Bronchial epithelial cell (primary cell): ENCODE results near the gene NPAS1. TPM values are rescaled to one million over a fixed set of nuclear protein-coding genes. Genes with fewer than 3 reads are reported as not detected.

Experiments used
- DNase-seq: peaks from one replicate; pipeline ENCODE4 v3.0.0-alpha.2; 2010; ENCODE audit warnings: low read depth
- FAIRE-seq: peaks from 2 replicates; lab custom pipeline; 2011; peaks lifted over from hg19 to GRCh38; lab: Jason Lieb, UNC
- H3K27me3 ChIP-seq: 2 replicates; pipeline ENCODE4 v1.5.1; 2011; ENCODE audit warnings: low read length; ENCODE audit not compliant: control insufficient read depth, insufficient read depth
- H3K36me3 ChIP-seq: 2 replicates; pipeline ENCODE4 v1.5.1; 2011; ENCODE audit warnings: low read length; ENCODE audit not compliant: control insufficient read depth, insufficient read depth
- H3K4me3 ChIP-seq: 2 replicates; pipeline ENCODE4 v1.5.1; 2011; ENCODE audit warnings: mild to moderate bottlenecking, low read depth, low read length, control low read depth
- CTCF ChIP-seq: IDR thresholded peaks from 2 replicates; pipeline ENCODE4 v1.5.1; 2011; ENCODE audit warnings: mild to moderate bottlenecking, moderate library complexity, low read length, control low read depth, inconsistent platforms; ENCODE audit not compliant: insufficient read depth, severe bottlenecking
- total RNA-seq: library from RNA; depleted of rRNA; stranded (reverse); fragments of >200 nt; gene quantifications from 2 replicates; pipeline ENCODE4 v1.2.1, GENCODE V29; 2014

The NPAS1 gene
- total RNA-seq, 1 donor from 2014 or later, result 0.26 TPM

DNA sequence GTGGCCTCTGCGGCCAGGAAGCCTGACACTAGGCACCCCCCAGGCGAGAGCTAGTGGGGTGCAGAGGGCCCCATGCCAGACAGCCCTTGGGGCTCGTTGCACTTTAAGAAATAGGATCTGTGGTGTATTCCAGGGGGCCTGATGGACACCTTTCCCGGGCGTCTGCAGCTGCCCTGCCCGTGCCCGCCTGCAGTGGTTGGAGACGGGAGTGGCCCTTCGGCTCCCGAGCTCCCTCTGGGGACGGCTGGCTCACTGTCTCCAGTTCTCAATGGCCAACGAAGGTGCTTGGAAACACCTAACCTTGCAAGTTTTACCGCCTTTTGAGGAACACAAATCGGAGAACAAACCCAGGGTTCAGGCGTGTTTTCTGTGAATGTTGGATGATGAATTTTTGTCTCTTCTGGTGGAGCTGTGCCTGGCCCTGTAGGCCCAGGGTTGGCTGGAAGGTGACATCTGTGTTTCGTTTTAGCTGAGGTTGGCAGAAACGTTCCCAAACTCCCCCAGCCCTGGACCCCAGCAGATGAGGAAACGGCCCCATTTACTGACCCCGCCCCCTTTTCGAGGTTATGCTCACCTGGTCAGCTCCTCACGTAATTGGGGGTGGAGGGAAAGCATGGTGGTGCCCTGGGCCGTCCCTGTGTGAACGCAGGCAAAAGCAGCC, 17.4 kb upstream of the NPAS1 start:
- no peak for FAIRE-seq
- peak; percentile 65 for TF ChIP-seq CTCF
- Histone ChIP-seq H3K36me3 (peaks cover 23% of the 10 kb centered on the region), H3K4me3 (no peak overlapping the region), H3K27me3 (no peaks in the 10 kb centered on the region)
- DNase-seq, result no peak

DNA sequence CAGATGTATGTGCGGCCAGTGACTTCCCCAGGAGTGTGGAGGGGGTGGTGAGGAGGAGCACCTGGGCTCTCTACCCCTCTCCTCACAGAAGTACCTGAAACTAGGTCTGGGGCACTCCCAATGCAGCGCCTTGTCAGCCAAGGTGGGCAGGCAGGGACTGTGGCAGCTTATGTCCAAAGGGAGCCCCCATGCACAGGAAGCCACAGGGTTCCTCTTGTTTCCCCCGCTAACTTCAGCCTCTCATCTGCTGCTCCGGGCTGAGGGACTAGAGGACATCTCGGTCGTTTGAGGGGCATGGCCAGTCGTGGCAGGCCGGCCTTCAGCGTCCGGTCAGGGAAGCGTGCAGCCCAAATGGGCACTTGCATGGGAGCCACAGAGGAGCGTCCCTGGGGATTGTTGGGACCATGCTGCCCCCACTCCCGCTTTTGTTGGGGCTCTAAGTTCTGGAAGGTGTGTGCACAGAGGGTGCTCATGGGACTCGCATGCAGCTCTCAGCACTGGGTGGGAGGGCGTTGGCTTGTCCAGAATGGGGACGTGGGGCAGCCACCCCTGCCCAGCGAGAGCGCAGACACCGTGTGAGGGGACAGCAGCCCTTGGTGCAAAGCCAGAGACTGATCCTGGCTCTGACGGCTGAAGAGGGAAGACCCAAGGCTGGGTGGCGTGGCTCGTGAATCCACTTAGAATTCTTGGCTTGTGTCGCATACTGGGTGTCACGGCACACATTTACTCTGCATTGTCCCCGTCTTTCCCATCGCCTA, 16.6 kb upstream of the NPAS1 start:
- FAIRE-seq (peak; percentile 64), DNase-seq (no peak)
- no peak for TF ChIP-seq CTCF
- Histone ChIP-seq H3K4me3 (no peak overlapping the region), H3K27me3 (no peaks in the 10 kb centered on the region), H3K36me3 (peaks cover 19% of the 10 kb centered on the region)

DNA sequence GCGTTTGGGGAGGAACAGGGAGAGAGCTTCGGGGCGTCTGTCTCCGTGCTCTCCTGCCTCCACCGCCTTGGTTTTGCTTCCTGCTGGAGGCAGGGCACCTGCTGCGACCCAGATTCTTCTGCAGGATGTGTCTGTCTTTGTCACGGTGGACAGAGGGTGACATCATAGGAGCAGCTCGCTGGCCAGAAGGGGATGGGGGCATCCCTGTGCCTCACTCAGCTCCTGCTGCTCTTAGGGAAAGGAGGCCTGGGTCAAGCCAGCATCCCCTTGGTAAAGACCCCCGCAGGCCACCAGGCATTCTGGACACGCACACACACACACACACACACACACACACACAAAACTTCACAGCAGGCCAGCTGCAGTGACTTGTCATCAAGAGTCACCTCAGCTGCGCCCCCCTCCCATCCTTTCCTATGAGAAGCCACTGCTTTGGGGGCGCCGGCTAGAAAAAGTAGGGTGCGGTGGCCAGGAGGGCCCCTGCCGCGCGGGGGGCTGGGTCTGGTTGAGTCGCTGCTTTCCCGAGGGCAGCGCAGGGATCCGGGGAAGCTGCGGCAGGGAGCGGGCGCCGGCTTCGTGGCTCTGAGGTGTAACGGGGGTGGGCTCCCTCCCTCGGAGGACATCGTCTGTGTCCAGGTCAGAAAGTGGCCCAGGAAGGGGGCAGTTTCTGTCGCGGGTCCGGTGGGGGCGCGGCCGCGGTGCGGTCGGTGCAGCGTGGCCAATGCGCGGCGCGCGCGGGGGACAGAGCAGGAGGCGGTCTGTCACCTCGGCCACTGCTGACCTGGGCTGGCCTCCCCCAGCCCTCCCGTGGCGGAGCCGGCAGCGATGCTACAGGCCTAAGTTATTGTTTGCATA, 15.8 kb upstream of the NPAS1 start:
- DNase-seq (no peak), FAIRE-seq (no peak)
- Histone ChIP-seq H3K27me3 (no peaks in the 10 kb centered on the region), H3K36me3 (peaks cover 14% of the 10 kb centered on the region), H3K4me3 (no peak overlapping the region)
- no peak for TF ChIP-seq CTCF

DNA sequence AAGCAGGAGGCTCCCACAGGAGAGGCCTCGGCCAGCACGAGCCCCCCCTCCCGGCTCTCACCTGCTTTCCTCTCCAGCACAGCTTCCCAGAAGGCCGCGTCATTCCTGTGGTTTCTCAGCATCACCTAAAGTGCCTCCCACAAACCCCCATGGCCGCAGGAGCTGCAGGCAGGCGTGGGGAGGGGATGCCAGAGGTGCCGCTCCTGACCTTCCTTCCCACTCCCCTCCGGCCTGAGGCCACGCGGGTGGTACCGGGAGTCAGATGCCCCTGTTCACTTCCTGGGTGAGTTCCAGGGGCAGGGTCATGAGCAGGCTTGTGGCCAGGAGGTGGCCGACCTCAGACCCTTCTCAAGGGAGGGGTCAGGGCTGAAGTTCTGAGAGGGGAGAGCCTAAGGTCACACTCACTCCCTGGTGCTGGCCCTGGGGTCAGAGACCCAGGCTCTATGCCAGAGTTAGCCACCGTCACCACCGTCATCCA, 14.4 kb upstream of the NPAS1 start:
- DNase-seq (no peak), FAIRE-seq (no peak)
- H3K27me3 ChIP-seq, result no peaks in the 10 kb centered on the region
- TF ChIP-seq CTCF, result no peak
- peaks cover 3% of the 10 kb centered on the region for H3K36me3 ChIP-seq
- H3K4me3 ChIP-seq, result no peak overlapping the region

GRCh38 chr19:47005873-47006272, 13.8 kb upstream of the NPAS1 start:
- no peak for TF ChIP-seq CTCF
- Histone ChIP-seq H3K4me3 (no peak overlapping the region), H3K27me3 (no peaks in the 10 kb centered on the region), H3K36me3 (no peaks in the 10 kb centered on the region)
- no peak for FAIRE-seq
- DNase-seq, result no peak
